T-helper 17 cell (primary cell): ENCODE measurements around the gene DPP6. TPM values are rescaled to one million over a fixed set of nuclear protein-coding genes. Genes with fewer than 3 reads are reported as not detected.

ENCODE experiments used
- ATAC-seq: fragments of 150-1000 bp; cut with Tn5 transposase; 2 replicates; pipeline ENCODE4 v1.10.0; 2021; ENCODE audit warnings: mild to moderate bottlenecking, moderate library complexity
- DNase-seq, 3 donors: peaks; one replicate each; pipeline versions ENCODE4 v3.0.0 to v3.0.0-alpha.2; 2020 to 2021
- H3K9me3 ChIP-seq: one replicate; pipeline ENCODE4 v1.7.0; 2013; ENCODE audit warnings: low read length, mild to moderate bottlenecking; ENCODE audit not compliant: control insufficient read depth, poor library complexity, severe bottlenecking
- H3K27ac Mint-ChIP-seq: one replicate; pipeline ENCODE4 v1.8.0; 2022; ENCODE audit warnings: mild to moderate bottlenecking, moderate library complexity, mixed read lengths
- H3K27me3 Mint-ChIP-seq: one replicate; pipeline ENCODE4 v1.8.0; 2022; ENCODE audit warnings: mixed read lengths
- H3K36me3 Mint-ChIP-seq: one replicate; pipeline ENCODE4 v1.8.0; 2022; ENCODE audit warnings: low read depth, mixed read lengths
- H3K4me1 Mint-ChIP-seq: one replicate; pipeline ENCODE4 v1.8.0; 2022; ENCODE audit warnings: mild to moderate bottlenecking, mixed read lengths
- H3K4me3 Mint-ChIP-seq: one replicate; pipeline ENCODE4 v1.8.0; 2022; ENCODE audit warnings: mild to moderate bottlenecking, moderate library complexity, mixed read lengths
- total RNA-seq, 4 donors: library from RNA in 2 of 4; stranded (reverse) in 2 of 4; gene quantifications; one replicate each; pipeline ENCODE4 v1.2.3 and lab custom pipeline; 2022 to 2026

The DPP6 gene
- total RNA-seq, 2 donors from 2014 or later, result not detected

GRCh38 chr7:154436560-154436959 lies 384.4 kb downstream of the DPP6 start:
- H3K9me3 ChIP-seq, result no peaks in the 10 kb centered on the region
- Mint-ChIP-seq H3K27ac (no peak overlapping the region), H3K4me1 (no peaks in the 10 kb centered on the region), H3K36me3 (no peaks in the 10 kb centered on the region), H3K27me3 (no peaks in the 10 kb centered on the region), H3K4me3 (no peak overlapping the region)
- ATAC-seq (no peak), DNase-seq (no peak)

- Mint-ChIP-seq H3K4me1 (no peaks in the 10 kb centered on the region), H3K27me3 (no peaks in the 10 kb centered on the region), H3K27ac (no peak overlapping the region), H3K4me3 (no peak overlapping the region), H3K36me3 (no peaks in the 10 kb centered on the region)
- ATAC-seq, result no peak
- no peaks in the 10 kb centered on the region for H3K9me3 ChIP-seq
- no peak for DNase-seq
Measured at GRCh38 chr7:154437234-154437633, 385.0 kb downstream of the DPP6 start.

GRCh38 chr7:154438571-154439367 lies 386.6 kb downstream of the DPP6 start:
- DNase-seq, result no peak
- no peaks in the 10 kb centered on the region for H3K27me3 Mint-ChIP-seq
- H3K27ac Mint-ChIP-seq, result no peak overlapping the region
- no peak for ATAC-seq
- H3K4me1 Mint-ChIP-seq, result no peaks in the 10 kb centered on the region
- no peaks in the 10 kb centered on the region for H3K9me3 ChIP-seq
- no peaks in the 10 kb centered on the region for H3K36me3 Mint-ChIP-seq
- H3K4me3 Mint-ChIP-seq, result no peak overlapping the region

GRCh38 chr7:154440058-154440457 lies 387.9 kb downstream of the DPP6 start:
- Mint-ChIP-seq H3K4me3 (no peak overlapping the region), H3K27me3 (no peaks in the 10 kb centered on the region), H3K27ac (no peak overlapping the region), H3K36me3 (no peaks in the 10 kb centered on the region), H3K4me1 (no peaks in the 10 kb centered on the region)
- DNase-seq (no peak), ATAC-seq (no peak)
- H3K9me3 ChIP-seq, result no peaks in the 10 kb centered on the region

- ATAC-seq (no peak), DNase-seq (no peak)
- Mint-ChIP-seq H3K27me3 (no peaks in the 10 kb centered on the region), H3K27ac (no peak overlapping the region), H3K4me3 (no peak overlapping the region), H3K36me3 (no peaks in the 10 kb centered on the region), H3K4me1 (no peaks in the 10 kb centered on the region)
- no peaks in the 10 kb centered on the region for H3K9me3 ChIP-seq
Measured at GRCh38 chr7:154440651-154441050, 388.5 kb downstream of the DPP6 start.

GRCh38 chr7:154441811-154442210 lies 389.6 kb downstream of the DPP6 start:
- H3K4me1 Mint-ChIP-seq, result no peaks in the 10 kb centered on the region
- DNase-seq (no peak), ATAC-seq (no peak)
- H3K9me3 ChIP-seq, result no peaks in the 10 kb centered on the region
- H3K36me3 Mint-ChIP-seq, result no peaks in the 10 kb centered on the region
- no peaks in the 10 kb centered on the region for H3K27me3 Mint-ChIP-seq
- H3K4me3 Mint-ChIP-seq, result no peak overlapping the region
- H3K27ac Mint-ChIP-seq, result no peak overlapping the region

- H3K9me3 ChIP-seq, result no peaks in the 10 kb centered on the region
- Mint-ChIP-seq H3K4me1 (no peaks in the 10 kb centered on the region), H3K36me3 (no peaks in the 10 kb centered on the region), H3K27me3 (no peaks in the 10 kb centered on the region), H3K4me3 (no peak overlapping the region), H3K27ac (no peak overlapping the region)
- no peak for ATAC-seq
- DNase-seq, result no peak
Measured at GRCh38 chr7:154442939-154443338, 390.7 kb downstream of the DPP6 start.

- Mint-ChIP-seq H3K4me1 (no peaks in the 10 kb centered on the region), H3K27me3 (no peaks in the 10 kb centered on the region), H3K27ac (no peak overlapping the region), H3K4me3 (no peak overlapping the region), H3K36me3 (no peaks in the 10 kb centered on the region)
- peaks cover 3% of the 10 kb centered on the region for H3K9me3 ChIP-seq
- DNase-seq, result no peak
- ATAC-seq, result no peak
Measured at GRCh38 chr7:154450451-154450850, 398.3 kb downstream of the DPP6 start.

GRCh38 chr7:154451480-154452457 lies 399.6 kb downstream of the DPP6 start:
- Mint-ChIP-seq H3K4me1 (no peaks in the 10 kb centered on the region), H3K27me3 (no peaks in the 10 kb centered on the region), H3K36me3 (no peaks in the 10 kb centered on the region), H3K27ac (no peak overlapping the region), H3K4me3 (no peak overlapping the region)
- peaks cover 3% of the 10 kb centered on the region for H3K9me3 ChIP-seq
- DNase-seq, result no peak
- ATAC-seq, result no peak

- Mint-ChIP-seq H3K36me3 (no peaks in the 10 kb centered on the region), H3K27ac (no peak overlapping the region), H3K27me3 (no peaks in the 10 kb centered on the region), H3K4me1 (no peaks in the 10 kb centered on the region), H3K4me3 (no peak overlapping the region)
- H3K9me3 ChIP-seq, result no peaks in the 10 kb centered on the region
- ATAC-seq (no peak), DNase-seq (no peak)
Measured at GRCh38 chr7:154463794-154464193, 411.6 kb downstream of the DPP6 start.

GRCh38 chr7:154469652-154470051 lies 417.5 kb downstream of the DPP6 start:
- Mint-ChIP-seq H3K27me3 (no peaks in the 10 kb centered on the region), H3K27ac (no peak overlapping the region)

GRCh38 chr7:154472343-154472742 lies 420.1 kb downstream of the DPP6 start:
- ATAC-seq (no peak), DNase-seq (no peak)
- H3K4me1 Mint-ChIP-seq, result no peaks in the 10 kb centered on the region
- H3K27ac Mint-ChIP-seq, result no peak overlapping the region
- no peak overlapping the region for H3K4me3 Mint-ChIP-seq
- no peaks in the 10 kb centered on the region for H3K36me3 Mint-ChIP-seq
- H3K9me3 ChIP-seq, result no peaks in the 10 kb centered on the region
- H3K27me3 Mint-ChIP-seq, result no peaks in the 10 kb centered on the region

More at GRCh38 chr7:154469652-154470051, 417.5 kb downstream of the DPP6 start:
- H3K9me3 ChIP-seq, result no peaks in the 10 kb centered on the region
- ATAC-seq, result no peak
- no peaks in the 10 kb centered on the region for H3K36me3 Mint-ChIP-seq
- no peak overlapping the region for H3K4me3 Mint-ChIP-seq
- no peaks in the 10 kb centered on the region for H3K4me1 Mint-ChIP-seq
- DNase-seq, result no peak

GRCh38 chr7:154473360-154473759 lies 421.2 kb downstream of the DPP6 start:
- Mint-ChIP-seq H3K27me3 (no peaks in the 10 kb centered on the region), H3K4me3 (no peak overlapping the region), H3K36me3 (no peaks in the 10 kb centered on the region), H3K27ac (no peak overlapping the region), H3K4me1 (no peaks in the 10 kb centered on the region)
- ATAC-seq, result no peak
- no peak for DNase-seq
- H3K9me3 ChIP-seq, result no peaks in the 10 kb centered on the region
